ENCODE measurements around the gene OR5AK2. TPM values are rescaled to one million over a fixed set of nuclear protein-coding genes. Genes with fewer than 3 reads are reported as not detected.

OR5AK2 gene
- total RNA-seq, 2 experiments from 2014 or later: not detected

DNA sequence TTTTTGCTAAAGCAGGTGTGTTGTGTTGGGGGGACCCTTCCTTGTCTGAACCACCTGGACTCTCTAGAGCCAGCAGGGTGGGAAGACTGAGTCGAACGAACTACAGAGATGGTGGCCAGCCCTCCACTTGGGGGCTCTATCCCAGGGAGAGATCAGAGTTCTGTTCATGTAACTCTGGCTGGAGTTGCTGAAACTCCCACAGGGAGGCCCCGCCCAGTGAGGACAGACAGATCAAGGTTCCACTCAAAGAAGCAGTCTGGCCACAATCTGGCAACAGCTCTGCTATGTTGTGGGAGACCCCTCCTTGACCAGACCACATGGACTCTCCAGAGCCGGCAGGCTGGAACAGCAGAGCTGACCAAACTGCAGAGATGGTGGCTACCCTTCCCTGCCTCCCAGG is 20.2 kb upstream of the OR5AK2 start:
- Mint-ChIP-seq H3K27ac (no peak overlapping the region), H3K36me3 (ENCODE audit: low read depth) (no peaks in the 10 kb centered on the region), H3K4me1 (ENCODE audit: low read depth) (no peaks in the 10 kb centered on the region), H3K27me3 (peaks cover 5% of the 10 kb centered on the region), H3K4me3 (no peak overlapping the region), H3K9me3 (peaks cover 5% of the 10 kb centered on the region)
- H3K4me1 ChIP-seq (ENCODE audit: insufficient read depth, low read length): no peaks in the 10 kb centered on the region
- peaks cover 0 to 7% of the 10 kb centered on the region in 2 experiments for H3K9me3 ChIP-seq (ENCODE audit: control insufficient read depth in 1 of 2, insufficient read depth in 1 of 2, low read length in 2 of 2)
- DNase-seq: no peak
- ATAC-seq (ENCODE audit: poor library complexity): no peak
- POLR2A ChIA-PET: no interaction called here
- TF ChIP-seq, protein P1, sequence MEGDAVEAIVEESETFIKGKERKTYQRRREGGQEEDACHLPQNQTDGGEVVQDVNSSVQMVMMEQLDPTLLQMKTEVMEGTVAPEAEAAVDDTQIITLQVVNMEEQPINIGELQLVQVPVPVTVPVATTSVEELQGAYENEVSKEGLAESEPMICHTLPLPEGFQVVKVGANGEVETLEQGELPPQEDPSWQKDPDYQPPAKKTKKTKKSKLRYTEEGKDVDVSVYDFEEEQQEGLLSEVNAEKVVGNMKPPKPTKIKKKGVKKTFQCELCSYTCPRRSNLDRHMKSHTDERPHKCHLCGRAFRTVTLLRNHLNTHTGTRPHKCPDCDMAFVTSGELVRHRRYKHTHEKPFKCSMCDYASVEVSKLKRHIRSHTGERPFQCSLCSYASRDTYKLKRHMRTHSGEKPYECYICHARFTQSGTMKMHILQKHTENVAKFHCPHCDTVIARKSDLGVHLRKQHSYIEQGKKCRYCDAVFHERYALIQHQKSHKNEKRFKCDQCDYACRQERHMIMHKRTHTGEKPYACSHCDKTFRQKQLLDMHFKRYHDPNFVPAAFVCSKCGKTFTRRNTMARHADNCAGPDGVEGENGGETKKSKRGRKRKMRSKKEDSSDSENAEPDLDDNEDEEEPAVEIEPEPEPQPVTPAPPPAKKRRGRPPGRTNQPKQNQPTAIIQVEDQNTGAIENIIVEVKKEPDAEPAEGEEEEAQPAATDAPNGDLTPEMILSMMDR (IDR thresholded peaks at IDR 0.05): no peak
- CTCF ChIA-PET: no interaction called here
- intact Hi-C loops (cut with DNase I, micrococcal nuclease): no loop called here
- H3K27ac ChIP-seq (ENCODE audit: low read depth in 1 of 2, low read length in 2 of 2): no peak overlapping the region
- H3K36me3 ChIP-seq (ENCODE audit: insufficient read depth, low read length): no peaks in the 10 kb centered on the region
- no peaks in the 10 kb centered on the region for H3K27me3 ChIP-seq (ENCODE audit: control insufficient read depth in 1 of 2, insufficient read depth in 2 of 2, low read length in 2 of 2)
- H3K4me3 ChIP-seq (ENCODE audit: low read length): no peak overlapping the region

DNA sequence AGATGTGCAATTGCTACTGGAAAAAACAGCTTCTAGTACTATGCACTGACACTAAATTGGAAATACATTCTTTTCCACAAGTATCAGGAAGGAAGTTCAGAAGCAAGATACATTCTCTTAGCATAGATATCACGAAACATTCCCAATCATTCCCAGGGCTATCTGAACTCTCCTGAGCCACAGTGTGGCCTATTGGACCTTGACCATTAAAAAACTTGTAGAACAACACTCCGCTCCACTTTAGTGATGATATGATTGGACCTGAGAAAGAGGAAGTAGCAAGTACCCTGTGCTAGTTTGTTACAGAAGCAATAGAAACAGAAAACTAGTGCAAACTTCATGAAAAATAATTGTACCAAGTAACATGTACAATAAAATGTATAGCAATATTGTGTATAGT is 11.4 kb upstream of the OR5AK2 start:
- DNase-seq (no peak), ATAC-seq (ENCODE audit: poor library complexity) (no peak)
- Mint-ChIP-seq H3K27me3 (no peaks in the 10 kb centered on the region), H3K4me1 (ENCODE audit: low read depth) (no peaks in the 10 kb centered on the region), H3K36me3 (ENCODE audit: low read depth) (no peaks in the 10 kb centered on the region), H3K9me3 (peaks cover 5% of the 10 kb centered on the region), H3K4me3 (no peak overlapping the region), H3K27ac (no peak overlapping the region)
- ChIA-PET POLR2A (no interaction called here), CTCF (no interaction called here)
- TF ChIP-seq, protein P1 (IDR thresholded peaks at IDR 0.05): no peak
- Histone ChIP-seq H3K4me3 (ENCODE audit: low read length) (no peak overlapping the region), H3K27ac (ENCODE audit: low read depth in 1 of 2, low read length in 2 of 2) (no peak overlapping the region), H3K9me3 (ENCODE audit: control insufficient read depth in 1 of 2, insufficient read depth in 1 of 2, low read length in 2 of 2) (no peaks in the 10 kb centered on the region), H3K27me3 (ENCODE audit: control insufficient read depth in 1 of 2, insufficient read depth in 2 of 2, low read length in 2 of 2) (no peaks in the 10 kb centered on the region), H3K4me1 (ENCODE audit: insufficient read depth, low read length) (no peaks in the 10 kb centered on the region), H3K36me3 (ENCODE audit: insufficient read depth, low read length) (no peaks in the 10 kb centered on the region)
- intact Hi-C loops (cut with DNase I, micrococcal nuclease): no loop called here

DNA sequence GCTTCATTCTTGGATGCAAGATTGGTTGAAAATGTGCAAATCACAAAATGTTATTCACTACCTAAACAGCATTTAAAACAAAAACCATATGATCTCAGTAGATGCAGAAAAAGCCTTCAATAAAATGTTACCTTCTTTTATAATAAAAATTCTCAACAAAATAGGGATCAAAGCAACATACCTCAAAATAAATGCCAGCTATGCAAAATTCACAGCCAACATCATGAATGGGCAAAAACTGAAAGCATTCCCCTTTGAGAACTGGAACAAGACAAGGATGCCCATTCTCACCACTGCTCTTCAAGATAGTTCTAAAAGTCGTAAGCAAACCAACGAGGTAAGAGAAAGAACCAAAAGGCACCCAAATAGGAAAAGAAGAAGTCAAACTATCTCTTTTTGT is 2.0 kb downstream of the OR5AK2 start:
- H3K36me3 ChIP-seq (ENCODE audit: insufficient read depth, low read length): no peaks in the 10 kb centered on the region
- H3K4me3 ChIP-seq (ENCODE audit: low read length): no peak overlapping the region
- ATAC-seq (ENCODE audit: poor library complexity) (no peak), DNase-seq (no peak)
- peaks cover 12% of the 10 kb centered on the region for H3K9me3 Mint-ChIP-seq
- H3K4me1 ChIP-seq (ENCODE audit: insufficient read depth, low read length): no peaks in the 10 kb centered on the region
- H3K27ac Mint-ChIP-seq: no peak overlapping the region
- TF ChIP-seq, protein P1 (IDR thresholded peaks at IDR 0.05): no peak
- no peak overlapping the region for H3K4me3 Mint-ChIP-seq
- POLR2A ChIA-PET: no interaction called here
- CTCF ChIA-PET: no interaction called here
- H3K9me3 ChIP-seq (ENCODE audit: control insufficient read depth in 1 of 2, insufficient read depth in 1 of 2, low read length in 2 of 2): peaks cover 3 to 8% of the 10 kb centered on the region in 2 experiments
- no peaks in the 10 kb centered on the region for H3K4me1 Mint-ChIP-seq (ENCODE audit: low read depth)
- no peaks in the 10 kb centered on the region for H3K27me3 Mint-ChIP-seq
- intact Hi-C loops (cut with DNase I, micrococcal nuclease): no loop called here
- H3K27ac ChIP-seq (ENCODE audit: low read depth in 1 of 2, low read length in 2 of 2): no peak overlapping the region
- no peaks in the 10 kb centered on the region for H3K27me3 ChIP-seq (ENCODE audit: control insufficient read depth in 1 of 2, insufficient read depth in 2 of 2, low read length in 2 of 2)
- H3K36me3 Mint-ChIP-seq (ENCODE audit: low read depth): no peaks in the 10 kb centered on the region

All from CD4-positive, alpha-beta T cell (primary cell).